Esophagus (tissue), 2 donors: ENCODE data around the gene EPHB6. TPM values are rescaled to one million over a fixed set of nuclear protein-coding genes. Genes with fewer than 3 reads are reported as not detected.

Experiments
- H3K27ac ChIP-seq, 2 donors: one replicate each; pipeline ENCODE4 v1.5.1; 2013; ENCODE audit warnings: low read depth in 2 of 2, mild to moderate bottlenecking in 2 of 2, inconsistent platforms in 1 of 2, low read length in 1 of 2, moderate library complexity in 1 of 2
- H3K27me3 ChIP-seq, 2 donors: one replicate each; pipeline ENCODE4 v1.6.1; 2013; ENCODE audit warnings: low read length in 2 of 2, control low read depth in 1 of 2, mild to moderate bottlenecking in 1 of 2; ENCODE audit not compliant: insufficient read depth in 2 of 2, control insufficient read depth in 1 of 2
- H3K36me3 ChIP-seq, 2 donors: one replicate each; pipeline ENCODE4 v1.6.1; 2013; ENCODE audit warnings: low read length in 1 of 2; ENCODE audit not compliant: control insufficient read depth in 2 of 2, insufficient read depth in 2 of 2
- H3K4me1 ChIP-seq, 2 donors: one replicate each; pipeline ENCODE4 v1.6.1; 2013; ENCODE audit warnings: low read length in 1 of 2; ENCODE audit not compliant: control insufficient read depth in 2 of 2, insufficient read depth in 2 of 2
- H3K4me3 ChIP-seq, 2 donors: one replicate each; pipeline ENCODE4 v1.5.1; 2013; ENCODE audit warnings: low read length in 2 of 2, mild to moderate bottlenecking in 2 of 2, low read depth in 1 of 2, moderate library complexity in 1 of 2
- H3K9me3 ChIP-seq, 2 donors: one replicate each; pipeline ENCODE4 v1.6.1; 2013; ENCODE audit warnings: mild to moderate bottlenecking in 2 of 2, low read depth in 1 of 2, low read length in 1 of 2, moderate library complexity in 1 of 2; ENCODE audit not compliant: control insufficient read depth in 2 of 2, insufficient read depth in 1 of 2
- WGBS, 2 donors: extraction: QIAGEN DNeasy Blood & Tissue Kit; methylation state at CpG; one replicate each; pipeline ENCODE4 v1.1.7; 2013; 5-methylcytosine and 5-hydroxymethylcytosine counted together
- polyA plus RNA-seq, 2 donors: library from polyadenylated mRNA; stranded (reverse); fragments of 200-250 nt; gene quantifications; one replicate each; pipeline ENCODE4 v1.2.3, GENCODE V29; 2013
- donor health status: healthy with polysubstance abuse.
- donor health status: Bipolar disorder and iron deficiency.

Gene EPHB6
- polyA plus RNA-seq, 2 donors, result 17.0 to 33.3 TPM

GRCh38 chr7:142913566-142913965, 58.7 kb downstream of the EPHB6 start:
- H3K27ac ChIP-seq, result no peak overlapping the region
- no peaks in the 10 kb centered on the region for H3K27me3 ChIP-seq
- WGBS, 2 donors, result 66 to 82% methylated on average over 2 of the region's 2 CpGs
- no peaks in the 10 kb centered on the region for H3K9me3 ChIP-seq
- H3K4me3 ChIP-seq, result no peak overlapping the region
- H3K4me1 ChIP-seq, result peaks cover 0 to 4% of the 10 kb centered on the region in 2 donors
- no peaks in the 10 kb centered on the region for H3K36me3 ChIP-seq

- Histone ChIP-seq H3K27me3 (no peaks in the 10 kb centered on the region), H3K27ac (no peak overlapping the region), H3K4me1 (peaks cover 0 to 4% of the 10 kb centered on the region in 2 donors), H3K36me3 (no peaks in the 10 kb centered on the region), H3K9me3 (no peaks in the 10 kb centered on the region), H3K4me3 (no peak overlapping the region)
- WGBS, 2 donors, result 51 to 60% methylated on average over 1 of the region's 1 CpG
Measured at GRCh38 chr7:142914121-142914520, 59.2 kb downstream of the EPHB6 start.

GRCh38 chr7:142915315-142915714, 60.4 kb downstream of the EPHB6 start:
- no peak overlapping the region for H3K27ac ChIP-seq
- H3K36me3 ChIP-seq, result no peaks in the 10 kb centered on the region
- H3K9me3 ChIP-seq, result no peaks in the 10 kb centered on the region
- no peaks in the 10 kb centered on the region for H3K27me3 ChIP-seq
- WGBS, 2 donors, result 87% methylated on average over 8 of the region's 8 CpGs
- H3K4me3 ChIP-seq, result no peak overlapping the region
- no peaks in the 10 kb centered on the region for H3K4me1 ChIP-seq

GRCh38 chr7:142916508-142916907, 61.6 kb downstream of the EPHB6 start:
- Histone ChIP-seq H3K9me3 (no peaks in the 10 kb centered on the region), H3K27me3 (no peaks in the 10 kb centered on the region), H3K4me1 (no peaks in the 10 kb centered on the region), H3K36me3 (no peaks in the 10 kb centered on the region), H3K27ac (no peak overlapping the region), H3K4me3 (no peak overlapping the region)
- 55 to 65% methylated on average over 2 of the region's 2 CpGs for WGBS, 2 donors

GRCh38 chr7:142917447-142917846, 62.6 kb downstream of the EPHB6 start:
- Histone ChIP-seq H3K4me1 (no peaks in the 10 kb centered on the region), H3K36me3 (no peaks in the 10 kb centered on the region), H3K4me3 (no peak overlapping the region), H3K27me3 (no peaks in the 10 kb centered on the region), H3K9me3 (no peaks in the 10 kb centered on the region), H3K27ac (no peak overlapping the region)
- WGBS, 2 donors, result 78% methylated on average over 3 of the region's 3 CpGs

GRCh38 chr7:142918901-142919300, 64.0 kb downstream of the EPHB6 start:
- Histone ChIP-seq H3K4me1 (no peaks in the 10 kb centered on the region), H3K27me3 (no peaks in the 10 kb centered on the region), H3K4me3 (no peak overlapping the region), H3K9me3 (no peaks in the 10 kb centered on the region), H3K36me3 (no peaks in the 10 kb centered on the region), H3K27ac (no peak overlapping the region)
- 93% methylated on average over 2 of the region's 2 CpGs for WGBS, 2 donors

GRCh38 chr7:142919656-142920055, 64.8 kb downstream of the EPHB6 start:
- H3K27ac ChIP-seq, result no peak overlapping the region
- no peak overlapping the region for H3K4me3 ChIP-seq
- no peaks in the 10 kb centered on the region for H3K9me3 ChIP-seq
- WGBS, 2 donors, result 85 to 89% methylated on average over 3 of the region's 3 CpGs
- no peaks in the 10 kb centered on the region for H3K36me3 ChIP-seq
- H3K4me1 ChIP-seq, result no peaks in the 10 kb centered on the region
- no peaks in the 10 kb centered on the region for H3K27me3 ChIP-seq

Other genes with a start within 250 kb of the EPHB6 start
- 1 to 10 TPM in 1 of 2 donors, under 1 TPM in 1; 0.59 to 3.0 TPM for gene PRSS1, start 105.6 kb upstream of the EPHB6 start, polyA plus RNA-seq
- gene PRSS2, start 84.1 kb upstream of the EPHB6 start, polyA plus RNA-seq, result 1 to 10 TPM in 1 of 2 donors, under 1 TPM in 1; 0.61 to 3.3 TPM
- gene TRPV6, start 30.7 kb downstream of the EPHB6 start, polyA plus RNA-seq, result 10 to 100 TPM in 1 of 2 donors, 1 to 10 TPM in 1; 2.5 to 10.5 TPM
- not detected for gene TRPV5, start 78.7 kb downstream of the EPHB6 start, polyA plus RNA-seq
- not detected for gene LLCFC1, start 84.4 kb downstream of the EPHB6 start, polyA plus RNA-seq
- gene KEL, start 107.3 kb downstream of the EPHB6 start, polyA plus RNA-seq, result 1 to 10 TPM in 1 of 2 donors, under 1 TPM in 1; 0.61 to 1.7 TPM
- gene OR9A2, start 172.1 kb downstream of the EPHB6 start, polyA plus RNA-seq, result not detected
- gene OR6V1, start 197.3 kb downstream of the EPHB6 start, polyA plus RNA-seq, result not detected